ENCODE measurements around the gene SAMHD1. TPM values are rescaled to one million over a fixed set of nuclear protein-coding genes. Genes with fewer than 3 reads are reported as not detected.
A peak's percentile ranks its signal among the peaks of the same experiment; 100 is the strongest.

The SAMHD1 gene
- total and polyA plus RNA-seq, 9 of the 15 experiments (the other 6 are each of a cell fraction or from before 2014, with no cell fraction given) = 6.8 to 20.4 (median 14.8) TPM

DNA sequence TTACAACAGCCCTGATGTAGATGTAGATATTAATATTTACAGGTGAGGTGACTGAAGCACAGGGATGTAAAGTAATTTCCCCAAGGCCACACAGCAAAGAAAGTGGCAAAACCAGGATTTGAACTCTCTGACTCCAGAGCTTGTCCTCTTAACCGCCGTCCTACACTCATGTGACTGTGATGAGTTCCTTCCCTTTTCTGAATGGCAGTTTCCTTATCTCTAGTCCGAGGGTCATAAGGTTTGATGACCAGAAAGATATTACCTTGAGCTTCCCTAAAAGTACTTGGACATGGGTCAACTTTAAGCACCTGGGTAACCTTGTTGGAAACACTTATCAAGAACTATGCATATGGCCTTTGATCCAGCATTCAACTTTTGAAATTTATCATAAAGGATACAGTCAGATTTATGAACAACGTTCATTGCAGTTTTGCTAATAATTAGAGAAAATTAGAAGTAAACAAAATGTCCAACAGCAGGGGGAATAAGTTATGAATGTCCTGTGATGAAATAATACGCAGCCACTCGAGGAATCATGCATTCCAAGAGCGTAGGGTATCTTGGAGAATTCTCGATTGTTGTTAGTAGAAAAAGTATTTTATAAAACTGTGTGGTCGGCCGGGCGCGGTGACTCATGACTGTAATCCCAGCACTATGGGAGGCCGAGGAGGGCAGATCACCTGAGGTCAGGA is 77.9 kb downstream of the SAMHD1 start (continued):
- TF ChIP-seq, protein P1, sequence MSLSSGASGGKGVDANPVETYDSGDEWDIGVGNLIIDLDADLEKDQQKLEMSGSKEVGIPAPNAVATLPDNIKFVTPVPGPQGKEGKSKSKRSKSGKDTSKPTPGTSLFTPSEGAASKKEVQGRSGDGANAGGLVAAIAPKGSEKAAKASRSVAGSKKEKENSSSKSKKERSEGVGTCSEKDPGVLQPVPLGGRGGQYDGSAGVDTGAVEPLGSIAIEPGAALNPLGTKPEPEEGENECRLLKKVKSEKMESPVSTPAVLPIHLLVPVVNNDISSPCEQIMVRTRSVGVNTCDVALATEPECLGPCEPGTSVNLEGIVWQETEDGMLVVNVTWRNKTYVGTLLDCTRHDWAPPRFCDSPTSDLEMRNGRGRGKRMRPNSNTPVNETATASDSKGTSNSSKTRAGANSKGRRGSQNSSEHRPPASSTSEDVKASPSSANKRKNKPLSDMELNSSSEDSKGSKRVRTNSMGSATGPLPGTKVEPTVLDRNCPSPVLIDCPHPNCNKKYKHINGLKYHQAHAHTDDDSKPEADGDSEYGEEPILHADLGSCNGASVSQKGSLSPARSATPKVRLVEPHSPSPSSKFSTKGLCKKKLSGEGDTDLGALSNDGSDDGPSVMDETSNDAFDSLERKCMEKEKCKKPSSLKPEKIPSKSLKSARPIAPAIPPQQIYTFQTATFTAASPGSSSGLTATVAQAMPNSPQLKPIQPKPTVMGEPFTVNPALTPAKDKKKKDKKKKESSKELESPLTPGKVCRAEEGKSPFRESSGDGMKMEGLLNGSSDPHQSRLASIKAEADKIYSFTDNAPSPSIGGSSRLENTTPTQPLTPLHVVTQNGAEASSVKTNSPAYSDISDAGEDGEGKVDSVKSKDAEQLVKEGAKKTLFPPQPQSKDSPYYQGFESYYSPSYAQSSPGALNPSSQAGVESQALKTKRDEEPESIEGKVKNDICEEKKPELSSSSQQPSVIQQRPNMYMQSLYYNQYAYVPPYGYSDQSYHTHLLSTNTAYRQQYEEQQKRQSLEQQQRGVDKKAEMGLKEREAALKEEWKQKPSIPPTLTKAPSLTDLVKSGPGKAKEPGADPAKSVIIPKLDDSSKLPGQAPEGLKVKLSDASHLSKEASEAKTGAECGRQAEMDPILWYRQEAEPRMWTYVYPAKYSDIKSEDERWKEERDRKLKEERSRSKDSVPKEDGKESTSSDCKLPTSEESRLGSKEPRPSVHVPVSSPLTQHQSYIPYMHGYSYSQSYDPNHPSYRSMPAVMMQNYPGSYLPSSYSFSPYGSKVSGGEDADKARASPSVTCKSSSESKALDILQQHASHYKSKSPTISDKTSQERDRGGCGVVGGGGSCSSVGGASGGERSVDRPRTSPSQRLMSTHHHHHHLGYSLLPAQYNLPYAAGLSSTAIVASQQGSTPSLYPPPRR (CRISPR knock-in tag; IDR thresholded peaks at IDR 0.05; ENCODE audit: borderline replicate concordance) = no peak
- TF ChIP-seq, protein P2, sequence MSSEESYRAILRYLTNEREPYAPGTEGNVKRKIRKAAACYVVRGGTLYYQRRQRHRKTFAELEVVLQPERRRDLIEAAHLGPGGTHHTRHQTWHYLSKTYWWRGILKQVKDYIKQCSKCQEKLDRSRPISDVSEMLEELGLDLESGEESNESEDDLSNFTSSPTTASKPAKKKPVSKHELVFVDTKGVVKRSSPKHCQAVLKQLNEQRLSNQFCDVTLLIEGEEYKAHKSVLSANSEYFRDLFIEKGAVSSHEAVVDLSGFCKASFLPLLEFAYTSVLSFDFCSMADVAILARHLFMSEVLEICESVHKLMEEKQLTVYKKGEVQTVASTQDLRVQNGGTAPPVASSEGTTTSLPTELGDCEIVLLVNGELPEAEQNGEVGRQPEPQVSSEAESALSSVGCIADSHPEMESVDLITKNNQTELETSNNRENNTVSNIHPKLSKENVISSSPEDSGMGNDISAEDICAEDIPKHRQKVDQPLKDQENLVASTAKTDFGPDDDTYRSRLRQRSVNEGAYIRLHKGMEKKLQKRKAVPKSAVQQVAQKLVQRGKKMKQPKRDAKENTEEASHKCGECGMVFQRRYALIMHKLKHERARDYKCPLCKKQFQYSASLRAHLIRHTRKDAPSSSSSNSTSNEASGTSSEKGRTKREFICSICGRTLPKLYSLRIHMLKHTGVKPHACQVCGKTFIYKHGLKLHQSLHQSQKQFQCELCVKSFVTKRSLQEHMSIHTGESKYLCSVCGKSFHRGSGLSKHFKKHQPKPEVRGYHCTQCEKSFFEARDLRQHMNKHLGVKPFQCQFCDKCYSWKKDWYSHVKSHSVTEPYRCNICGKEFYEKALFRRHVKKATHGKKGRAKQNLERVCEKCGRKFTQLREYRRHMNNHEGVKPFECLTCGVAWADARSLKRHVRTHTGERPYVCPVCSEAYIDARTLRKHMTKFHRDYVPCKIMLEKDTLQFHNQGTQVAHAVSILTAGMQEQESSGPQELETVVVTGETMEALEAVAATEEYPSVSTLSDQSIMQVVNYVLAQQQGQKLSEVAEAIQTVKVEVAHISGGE (CRISPR knock-in tag; IDR thresholded peaks at IDR 0.05) = no peak
- TF ChIP-seq, protein P3, sequence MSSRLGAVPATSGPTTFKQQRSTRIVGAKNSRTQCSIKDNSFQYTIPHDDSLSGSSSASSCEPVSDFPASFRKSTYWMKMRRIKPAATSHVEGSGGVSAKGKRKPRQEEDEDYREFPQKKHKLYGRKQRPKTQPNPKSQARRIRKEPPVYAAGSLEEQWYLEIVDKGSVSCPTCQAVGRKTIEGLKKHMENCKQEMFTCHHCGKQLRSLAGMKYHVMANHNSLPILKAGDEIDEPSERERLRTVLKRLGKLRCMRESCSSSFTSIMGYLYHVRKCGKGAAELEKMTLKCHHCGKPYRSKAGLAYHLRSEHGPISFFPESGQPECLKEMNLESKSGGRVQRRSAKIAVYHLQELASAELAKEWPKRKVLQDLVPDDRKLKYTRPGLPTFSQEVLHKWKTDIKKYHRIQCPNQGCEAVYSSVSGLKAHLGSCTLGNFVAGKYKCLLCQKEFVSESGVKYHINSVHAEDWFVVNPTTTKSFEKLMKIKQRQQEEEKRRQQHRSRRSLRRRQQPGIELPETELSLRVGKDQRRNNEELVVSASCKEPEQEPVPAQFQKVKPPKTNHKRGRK (tag; IDR thresholded peaks at IDR 0.05) = no peak
- TF ChIP-seq, protein P4, sequence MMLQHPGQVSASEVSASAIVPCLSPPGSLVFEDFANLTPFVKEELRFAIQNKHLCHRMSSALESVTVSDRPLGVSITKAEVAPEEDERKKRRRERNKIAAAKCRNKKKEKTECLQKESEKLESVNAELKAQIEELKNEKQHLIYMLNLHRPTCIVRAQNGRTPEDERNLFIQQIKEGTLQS (IDR thresholded peaks at IDR 0.05) = peak; percentile 52; the same call in 1 of the 2 replicates
- TF ChIP-seq, protein P4 (CRISPR knock-in tag; conservative IDR thresholded peaks at IDR 0.05) = no peak
- TF ChIP-seq, protein P5, sequence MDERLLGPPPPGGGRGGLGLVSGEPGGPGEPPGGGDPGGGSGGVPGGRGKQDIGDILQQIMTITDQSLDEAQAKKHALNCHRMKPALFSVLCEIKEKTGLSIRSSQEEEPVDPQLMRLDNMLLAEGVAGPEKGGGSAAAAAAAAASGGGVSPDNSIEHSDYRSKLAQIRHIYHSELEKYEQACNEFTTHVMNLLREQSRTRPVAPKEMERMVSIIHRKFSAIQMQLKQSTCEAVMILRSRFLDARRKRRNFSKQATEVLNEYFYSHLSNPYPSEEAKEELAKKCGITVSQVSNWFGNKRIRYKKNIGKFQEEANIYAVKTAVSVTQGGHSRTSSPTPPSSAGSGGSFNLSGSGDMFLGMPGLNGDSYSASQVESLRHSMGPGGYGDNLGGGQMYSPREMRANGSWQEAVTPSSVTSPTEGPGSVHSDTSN (CRISPR knock-in tag; IDR thresholded peaks at IDR 0.05; ENCODE audit: low read depth) = no peak
- TF ChIP-seq, protein P5 (tag; conservative IDR thresholded peaks at IDR 0.05; ENCODE audit: low read depth) = 0 out of 2 replicates have a peak, but pooled peaks have one; percentile 27
- TF ChIP-seq MYNN (IDR thresholded peaks at IDR 0.05) (no peak), MYNN (CRISPR knock-in tag; IDR thresholded peaks at IDR 0.05) (no peak), MYBL2 (IDR thresholded peaks at IDR 0.05; ENCODE audit: low read depth) (no peak; the same call in 1 of the 2 replicates), MYBL2 (CRISPR knock-in tag; IDR thresholded peaks at IDR 0.05; ENCODE audit: borderline replicate concordance) (no peak)

All from K562 (cell line).